NCI-H82 (cell line): ENCODE measurements around the gene DPH7.
"Not testable (repeated sequence)": the region's sequence is repeated elsewhere in the genome, so short reads cannot be mapped to it uniquely, and the experiment has no call there.

Experiments used
- DNase-seq: peaks from one replicate; lab custom pipeline; 2025; lab: John Stamatoyannopoulos, UW

The DPH7 gene

DNA sequence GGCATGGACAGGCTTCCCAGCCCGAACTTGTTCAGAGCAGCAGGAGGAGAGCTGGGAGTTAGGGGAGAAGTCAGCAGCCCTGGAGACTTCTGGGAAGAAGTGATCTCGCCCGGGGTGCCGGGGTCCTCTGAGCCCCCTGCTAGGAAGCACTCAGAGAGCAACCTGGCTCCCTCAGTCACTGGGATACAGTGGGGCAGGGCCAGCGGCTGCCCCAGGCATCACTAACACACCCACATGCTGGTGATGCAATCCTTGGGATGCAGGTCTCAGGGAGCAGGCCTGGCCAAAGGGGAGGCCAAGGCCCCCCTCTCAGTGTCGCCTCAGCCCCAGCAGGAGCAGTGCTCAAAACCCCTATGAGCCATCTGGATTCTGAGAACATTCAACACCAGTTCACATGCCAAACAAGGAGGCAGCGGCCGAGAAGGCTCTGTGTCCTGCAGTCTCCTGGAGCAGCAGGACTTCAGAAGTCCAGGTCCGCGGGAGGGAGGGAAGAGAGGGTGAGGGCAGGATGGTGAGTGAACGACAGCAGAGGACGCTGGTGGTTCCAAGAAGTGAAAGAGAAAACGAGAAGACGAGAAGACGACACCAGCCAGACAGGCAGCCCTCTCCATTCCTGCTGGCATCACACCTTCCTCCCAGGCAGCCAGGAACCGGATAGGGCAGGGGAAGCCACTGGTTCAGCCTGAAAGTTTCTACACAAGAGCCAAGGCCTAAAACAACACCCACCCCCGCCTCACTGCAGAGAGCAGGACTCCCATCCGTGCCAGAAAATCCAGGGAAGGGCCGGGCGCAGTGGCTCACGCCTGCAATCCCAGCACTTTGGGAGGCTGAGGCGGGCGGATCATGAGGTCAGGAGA lies 30.8 kb downstream of the DPH7 start:
- no peak for DNase-seq

DNA sequence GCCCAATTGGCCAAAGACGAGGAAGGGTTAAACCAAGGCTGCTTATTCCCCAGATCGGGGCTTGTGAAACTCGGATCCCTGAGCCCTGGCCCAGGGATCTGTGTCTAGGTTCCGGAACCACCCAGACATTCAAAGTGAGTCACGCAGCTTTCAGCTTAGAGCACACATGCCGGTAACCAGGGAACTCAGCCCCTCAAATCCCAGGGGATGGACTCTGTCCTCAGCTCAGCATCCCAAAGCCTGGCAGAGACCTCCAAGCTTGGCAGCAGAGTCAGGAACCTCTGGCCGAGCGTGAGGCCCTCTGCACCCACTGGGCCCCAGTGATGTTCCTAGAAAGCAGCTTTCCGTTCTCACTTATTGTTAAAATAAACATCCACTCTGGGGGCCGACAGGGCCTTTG lies 33.6 kb downstream of the DPH7 start:
- no peak for DNase-seq

DNA sequence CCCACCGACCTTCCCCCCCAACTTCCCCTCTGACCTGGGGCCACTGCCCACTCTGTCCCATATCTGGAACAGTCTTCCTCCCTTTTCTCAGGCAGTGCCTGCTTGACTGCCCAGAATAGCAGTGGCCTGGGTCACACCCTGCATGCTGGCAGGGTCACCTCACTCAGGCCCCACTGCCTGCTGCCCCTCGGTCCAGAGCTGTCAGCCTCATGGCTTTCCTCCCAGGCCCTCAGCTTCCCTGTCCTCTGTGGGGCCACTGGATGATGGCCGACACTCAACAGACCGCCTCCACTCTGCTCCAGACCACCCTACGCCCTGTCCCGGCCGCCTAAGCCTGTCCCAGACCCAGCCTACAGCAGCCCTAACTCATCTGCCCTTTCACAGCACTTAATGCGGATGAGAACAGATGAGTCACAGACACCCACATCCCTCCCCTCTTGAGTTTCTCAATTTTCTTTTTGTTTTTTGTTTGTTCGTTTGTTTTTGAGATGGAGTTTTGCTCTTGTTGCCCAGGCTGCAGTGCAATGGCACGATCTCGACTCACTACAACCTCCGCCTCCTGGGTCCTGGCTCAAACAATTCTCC lies 34.5 kb downstream of the DPH7 start:
- DNase-seq: no peak

DNA sequence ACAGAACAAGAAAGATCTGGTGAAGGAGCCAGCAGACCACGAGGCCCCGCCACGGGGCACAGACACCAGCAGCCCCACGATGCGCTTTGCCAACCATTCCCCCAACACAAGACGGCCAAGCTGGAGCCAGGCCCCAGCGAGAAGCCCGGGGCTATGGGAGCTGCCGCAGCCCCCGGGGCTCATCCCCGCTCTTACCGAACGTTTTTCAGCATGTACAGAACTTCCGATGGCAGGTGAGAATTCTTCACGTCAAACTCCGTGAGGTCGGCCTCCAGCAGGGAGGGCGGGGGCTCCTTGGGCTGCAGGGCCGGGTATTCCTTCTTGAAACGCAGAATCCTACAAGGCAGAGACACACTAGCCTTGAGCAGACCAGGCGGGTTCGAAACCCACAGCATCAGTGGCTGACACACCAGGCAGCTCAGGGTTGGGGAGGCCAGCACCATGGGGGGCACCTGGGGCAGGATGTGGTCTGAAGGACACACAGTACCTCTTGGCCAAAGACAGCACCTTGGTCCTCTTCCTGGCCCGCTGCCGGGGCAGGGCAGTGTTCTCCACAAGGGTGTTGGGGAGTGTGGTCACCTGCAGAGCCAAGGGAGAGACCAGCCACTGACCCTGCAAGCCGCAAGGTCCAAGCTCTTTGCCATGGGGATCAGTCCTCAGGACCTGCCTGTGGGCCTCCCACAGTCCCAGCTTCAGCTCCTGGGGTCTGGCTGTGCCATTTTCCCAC lies 35.3 kb downstream of the DPH7 start:
- no peak for DNase-seq

DNA sequence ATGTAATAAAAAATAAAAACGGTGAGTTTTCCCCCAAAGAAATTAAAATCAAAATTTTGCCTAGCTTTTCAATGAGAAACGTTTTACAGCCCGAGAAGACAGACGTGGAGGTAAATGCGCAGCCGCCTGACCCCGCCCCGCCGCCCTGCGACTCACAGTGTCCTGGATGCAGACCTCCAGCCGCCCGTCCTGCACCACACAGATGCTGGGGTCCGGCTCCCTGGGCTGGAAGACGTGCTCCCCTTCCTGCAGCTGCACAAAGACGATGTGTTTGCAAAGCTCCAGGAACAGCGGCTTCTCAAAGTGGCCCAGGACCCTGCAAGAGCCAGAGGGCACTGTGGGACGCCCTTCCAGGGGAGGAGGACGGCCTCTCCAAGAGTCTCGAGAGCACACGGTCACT lies 36.2 kb downstream of the DPH7 start:
- no peak for DNase-seq

DNA sequence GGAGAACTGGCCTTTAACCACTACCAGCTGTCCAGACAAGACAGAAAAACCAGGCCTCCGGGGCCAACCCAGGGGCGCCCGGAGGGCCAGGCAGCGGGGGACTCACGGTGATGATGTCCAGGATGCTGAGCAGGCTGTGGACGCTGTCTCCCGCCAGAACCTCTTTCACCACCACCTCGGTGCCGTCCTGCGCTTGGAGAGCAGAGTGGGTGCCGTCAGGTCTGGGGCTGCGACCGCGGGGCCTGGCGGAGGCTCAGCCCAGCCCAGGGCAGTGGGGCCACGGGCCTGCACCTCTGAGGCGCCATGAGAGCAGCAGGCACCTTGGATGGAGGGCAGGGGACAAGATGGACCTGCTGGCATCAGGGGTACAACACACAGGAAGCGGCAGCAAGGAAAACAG lies 38.2 kb downstream of the DPH7 start:
- DNase-seq: no peak

DNA sequence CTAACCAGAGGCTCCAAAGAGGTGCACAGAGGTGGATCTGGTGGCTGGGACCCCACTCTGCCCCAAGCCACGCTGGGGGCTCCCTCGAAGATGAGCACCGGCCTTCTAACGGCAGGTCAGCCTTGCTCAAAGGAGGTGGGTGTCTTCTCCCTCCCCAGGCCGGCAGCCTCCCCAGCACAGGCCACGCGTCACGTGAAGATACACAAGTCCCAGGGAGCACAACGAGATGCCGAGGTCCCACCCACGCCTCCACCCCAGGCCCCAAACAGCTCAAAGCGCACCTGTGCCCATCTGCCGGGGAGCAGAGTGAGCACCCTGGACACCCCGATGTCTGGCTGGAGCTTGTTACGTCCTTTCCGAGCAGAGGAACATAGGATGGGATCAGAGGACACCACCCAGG lies 40.7 kb downstream of the DPH7 start:
- DNase-seq: no peak

DNA sequence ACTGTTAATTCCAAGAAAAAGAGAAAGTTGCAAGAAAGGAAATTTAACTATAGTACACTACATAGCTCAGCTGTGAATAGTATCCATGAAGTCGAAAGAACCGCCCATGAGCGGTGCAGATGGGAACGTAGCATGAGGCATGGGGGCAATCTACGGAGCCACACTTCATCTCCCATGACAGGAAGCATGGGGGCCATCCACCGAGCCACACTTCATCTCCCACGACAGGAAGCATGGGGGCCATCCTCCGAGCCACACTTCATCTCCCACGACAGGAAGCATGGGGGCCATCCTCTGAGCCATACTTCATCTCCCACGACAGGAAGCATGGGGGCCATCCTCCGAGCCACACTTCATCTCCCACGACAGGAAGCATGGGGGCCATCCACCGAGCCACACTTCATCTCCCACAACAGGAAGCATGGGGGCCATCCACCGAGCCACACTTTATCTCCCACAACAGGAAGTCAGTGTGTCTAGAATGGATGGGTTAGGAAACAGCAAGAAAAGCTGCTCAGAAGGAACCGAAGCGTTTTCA lies 42.1 kb downstream of the DPH7 start:
- DNase-seq: not testable (repeated sequence)

DNA sequence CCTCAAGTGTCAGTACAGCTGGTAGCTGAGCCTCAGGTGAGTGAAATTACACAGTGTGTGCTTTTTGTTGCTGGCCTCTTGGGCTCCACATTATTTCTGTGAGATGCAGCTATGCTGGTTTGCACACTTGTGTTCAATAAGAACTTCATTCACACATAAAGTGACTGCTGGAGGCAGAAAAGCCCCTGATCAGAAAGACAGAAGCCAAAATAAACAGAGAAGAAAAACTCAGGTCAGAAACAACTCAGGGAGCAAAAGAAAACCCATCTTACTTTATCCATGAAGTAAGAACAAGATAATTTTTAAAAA lies 43.7 kb downstream of the DPH7 start:
- no peak for DNase-seq

DNA sequence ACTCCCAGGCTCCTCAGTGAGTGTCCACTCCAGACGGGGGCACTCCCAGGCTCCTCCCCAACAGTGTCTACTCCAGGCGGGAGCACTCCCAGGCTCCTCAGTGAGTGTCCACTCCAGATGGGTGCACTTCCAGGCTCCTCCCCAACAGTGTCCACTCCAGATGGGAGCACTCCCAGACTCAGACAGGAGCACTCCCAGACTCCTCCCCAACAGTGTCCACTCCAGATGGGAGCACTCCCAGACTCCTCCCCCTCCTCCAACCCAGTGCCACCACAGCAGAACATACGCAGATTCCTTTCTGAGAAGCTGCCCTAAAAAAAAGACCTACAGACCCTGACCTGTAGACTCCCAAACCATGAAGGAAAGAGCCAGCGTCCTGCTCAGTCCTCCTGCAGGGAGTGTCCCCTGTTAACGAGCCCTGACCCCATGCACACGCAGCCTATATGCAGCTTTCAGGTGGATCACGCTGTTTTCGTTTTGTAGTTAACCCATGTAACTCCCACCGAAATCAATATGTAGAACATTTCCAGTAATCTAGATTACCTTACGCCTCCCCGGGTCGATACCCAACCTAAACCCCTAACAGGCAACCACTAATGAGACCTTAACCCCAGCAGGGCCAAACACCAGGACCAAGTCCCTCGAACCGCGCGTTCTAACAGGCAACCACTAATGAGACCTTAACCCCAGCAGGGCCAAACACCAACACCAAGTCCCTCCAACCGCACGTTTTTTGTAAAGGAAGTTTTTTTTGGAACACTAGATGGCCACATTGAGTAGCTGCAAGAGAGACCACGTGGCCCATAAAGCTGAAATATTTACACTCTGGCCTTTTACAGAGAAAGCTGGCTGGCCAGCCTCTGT lies 44.2 kb downstream of the DPH7 start:
- peak; percentile 74 for DNase-seq

DNA sequence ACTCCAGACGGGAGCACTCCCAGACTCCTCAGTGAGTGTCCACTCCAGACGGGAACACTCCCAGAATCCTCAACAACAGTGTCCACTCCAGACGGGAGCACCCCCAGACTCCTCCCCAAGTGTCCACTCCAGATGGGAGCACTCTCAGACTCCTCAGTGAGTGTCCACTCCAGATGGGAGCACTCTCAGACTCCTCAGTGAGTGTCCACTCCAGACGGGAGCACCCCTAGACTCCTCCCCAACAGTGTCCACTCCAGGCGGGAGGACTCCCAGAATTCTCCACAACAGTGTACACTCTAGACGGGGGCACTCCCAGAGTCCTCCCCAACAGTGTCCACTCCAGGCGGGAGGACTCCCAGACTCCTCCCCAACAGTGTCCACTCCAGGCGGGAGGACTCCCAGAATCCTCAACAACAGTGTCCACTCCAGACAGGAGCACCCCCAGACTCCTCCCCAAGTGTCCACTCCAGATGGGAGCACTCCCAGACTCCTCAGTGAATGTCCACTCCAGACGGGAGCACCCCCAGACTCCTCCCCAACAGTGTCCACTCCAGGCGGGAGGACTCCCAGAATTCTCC lies 45.7 kb downstream of the DPH7 start:
- DNase-seq: not testable (repeated sequence)

DNA sequence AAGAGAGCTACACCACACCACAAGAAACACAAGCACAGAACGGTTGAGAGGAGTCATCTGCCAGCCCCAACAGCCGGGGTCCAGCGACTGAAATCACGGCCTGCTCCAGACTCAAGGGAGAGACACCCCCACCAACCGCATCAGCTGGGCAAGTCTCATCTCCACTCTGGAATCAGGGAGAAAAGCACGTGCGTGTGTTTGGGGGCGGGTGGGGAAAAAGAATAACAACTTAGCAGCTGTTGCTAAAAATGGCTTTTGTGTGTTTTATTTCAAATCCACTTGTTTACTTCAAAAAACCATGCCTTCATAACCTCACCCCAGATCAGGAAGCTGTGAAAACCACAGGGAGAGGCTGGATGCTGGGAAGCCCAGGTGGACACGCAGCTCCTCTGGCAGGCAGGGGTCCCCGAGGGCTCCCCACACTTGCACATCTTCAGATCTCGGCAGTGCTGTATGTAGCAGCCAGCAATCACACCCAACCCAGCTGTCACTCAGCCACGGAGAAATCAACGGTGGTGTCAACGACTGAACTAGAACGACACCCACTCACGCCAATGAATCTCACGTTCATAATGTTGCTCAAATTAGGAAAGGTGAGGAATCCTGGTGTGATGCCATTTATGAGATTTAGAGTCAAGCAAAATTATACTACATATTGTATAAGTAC lies 47.5 kb downstream of the DPH7 start:
- DNase-seq: no peak

DNA sequence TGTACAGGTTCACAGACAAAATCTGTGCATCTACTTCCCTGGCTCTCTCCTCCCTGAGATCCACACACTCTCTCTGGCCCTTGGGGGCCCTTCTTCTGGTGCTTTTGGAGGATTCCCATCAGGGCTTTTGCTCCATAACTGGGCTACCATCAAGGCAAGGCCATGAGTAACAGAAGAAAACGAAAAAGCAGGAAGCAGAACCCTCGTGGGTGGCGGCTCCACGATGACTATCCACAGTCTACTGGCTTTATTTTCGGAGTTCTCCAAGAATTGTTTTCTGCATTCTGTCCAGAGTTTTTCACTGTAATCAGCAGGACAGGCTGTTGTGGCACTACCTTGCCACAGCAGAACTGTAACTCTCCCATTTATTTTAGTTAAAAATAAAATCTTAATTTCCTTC lies 48.4 kb downstream of the DPH7 start:
- DNase-seq: no peak

DNA sequence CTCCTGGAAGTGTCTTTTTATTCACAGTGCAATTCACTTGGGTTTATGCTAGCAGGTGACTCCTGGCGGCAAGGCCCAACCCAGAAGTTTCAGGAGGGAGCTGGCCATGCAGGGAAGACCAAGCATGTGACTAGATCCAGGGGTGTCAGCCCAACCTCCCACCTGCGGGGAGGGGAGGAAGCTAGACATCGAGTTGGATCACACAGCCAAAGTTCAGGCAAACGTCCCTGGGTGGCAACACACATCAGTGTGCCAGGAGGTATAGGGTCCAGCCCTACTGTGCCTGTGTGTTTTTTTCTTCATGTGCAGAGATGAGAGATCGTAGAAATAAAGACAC lies 53.8 kb downstream of the DPH7 start:
- DNase-seq: no peak

DNA sequence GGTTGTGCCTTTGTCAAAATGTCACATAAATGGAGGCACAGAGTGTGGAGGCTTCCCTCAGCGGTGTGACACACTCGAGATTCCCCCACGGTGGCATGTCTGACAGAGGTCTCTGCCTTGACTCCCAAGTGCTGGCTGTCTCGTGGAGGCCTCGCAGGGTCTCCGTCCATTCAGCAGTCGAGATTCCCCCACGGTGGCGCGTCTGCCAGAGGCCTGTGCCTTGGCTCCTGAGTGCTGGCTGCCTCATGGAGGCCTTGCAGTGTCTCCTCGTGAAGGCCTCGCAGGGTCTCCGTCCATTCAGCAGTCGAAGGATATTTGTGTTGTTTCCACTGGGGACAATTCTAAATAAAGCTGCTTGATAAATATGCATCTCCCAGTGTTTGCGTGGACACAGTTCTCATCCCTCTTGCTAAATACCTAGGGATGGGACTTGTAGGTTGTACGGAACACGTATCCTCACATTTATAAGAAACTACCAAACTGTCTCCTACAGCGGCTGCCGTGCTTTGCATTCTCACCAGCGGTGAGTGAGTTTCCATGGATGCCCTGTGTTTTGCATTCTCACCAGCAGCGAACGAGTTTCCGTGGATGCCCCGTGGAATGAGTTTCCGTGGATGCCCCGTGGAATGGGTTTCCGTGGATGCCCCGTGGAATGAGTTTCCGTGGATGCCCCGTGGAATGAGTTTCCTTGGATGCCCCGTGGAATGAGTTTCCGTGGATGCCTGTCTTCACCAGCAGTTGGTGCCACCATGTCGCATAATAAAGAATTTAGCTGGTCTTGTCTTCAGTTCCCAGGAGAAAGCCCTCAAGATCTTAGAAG lies 54.4 kb downstream of the DPH7 start:
- no peak for DNase-seq

DNA sequence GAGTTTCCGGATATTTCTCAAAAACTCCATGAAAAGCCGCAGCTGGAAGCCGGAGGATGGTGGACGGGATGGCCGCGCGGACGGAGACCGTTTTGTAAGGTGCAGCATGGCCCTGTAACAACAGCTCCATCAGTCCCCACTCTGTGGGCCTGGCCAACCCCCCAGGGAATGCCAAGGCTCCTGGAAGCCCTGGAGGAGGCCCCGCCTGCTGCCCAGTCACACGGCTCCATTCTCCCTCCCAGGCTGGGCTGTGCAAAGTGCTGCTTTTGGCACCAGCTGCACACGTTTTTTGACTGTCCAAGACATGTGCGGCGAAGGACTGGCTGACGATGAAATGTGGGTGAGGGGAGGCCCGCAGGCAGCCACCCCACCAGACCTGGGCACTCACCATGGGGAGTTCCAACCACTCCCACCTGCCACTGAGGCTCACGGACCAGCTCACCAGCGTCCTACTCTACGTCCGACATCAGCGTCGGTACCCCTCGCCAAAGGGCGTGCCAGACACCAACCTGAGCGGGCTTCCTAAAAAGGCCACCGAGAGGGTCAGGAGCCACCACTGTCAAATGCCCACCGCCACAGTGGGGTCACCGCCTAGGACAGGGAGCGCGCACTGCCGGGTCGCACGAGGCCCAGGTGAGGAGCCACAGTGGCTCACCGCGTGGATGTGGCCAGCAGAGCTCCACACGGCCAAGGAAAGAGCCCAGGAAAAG lies 55.8 kb downstream of the DPH7 start:
- no peak for DNase-seq

DNA sequence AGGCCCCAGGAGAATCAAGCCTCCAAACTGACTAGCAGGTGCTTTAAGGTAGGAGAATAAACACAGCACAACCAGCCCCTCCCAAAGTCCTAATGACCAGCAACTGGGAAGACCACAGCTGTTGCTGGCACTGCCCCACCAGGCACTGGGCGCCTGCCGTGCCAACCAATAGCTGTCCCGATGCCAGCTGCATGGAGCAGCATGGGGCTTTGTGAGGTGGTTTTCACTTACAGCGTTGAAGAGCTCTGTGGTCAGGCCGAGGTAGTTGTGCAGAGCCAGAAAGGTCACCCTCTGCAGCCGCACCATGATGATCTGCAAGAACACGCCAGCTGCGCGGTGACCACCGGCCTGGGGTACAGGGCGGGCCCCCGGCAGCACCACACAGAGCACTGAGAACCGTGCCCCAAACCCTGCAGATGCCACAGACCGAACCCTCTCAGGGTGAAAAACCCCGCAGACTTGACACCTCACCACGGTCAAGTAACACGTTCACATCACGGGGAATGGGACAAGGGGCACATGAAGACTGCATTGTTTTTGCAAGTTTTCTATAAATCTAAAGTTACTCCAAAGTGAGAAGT lies 57.2 kb downstream of the DPH7 start:
- DNase-seq: no peak

DNA sequence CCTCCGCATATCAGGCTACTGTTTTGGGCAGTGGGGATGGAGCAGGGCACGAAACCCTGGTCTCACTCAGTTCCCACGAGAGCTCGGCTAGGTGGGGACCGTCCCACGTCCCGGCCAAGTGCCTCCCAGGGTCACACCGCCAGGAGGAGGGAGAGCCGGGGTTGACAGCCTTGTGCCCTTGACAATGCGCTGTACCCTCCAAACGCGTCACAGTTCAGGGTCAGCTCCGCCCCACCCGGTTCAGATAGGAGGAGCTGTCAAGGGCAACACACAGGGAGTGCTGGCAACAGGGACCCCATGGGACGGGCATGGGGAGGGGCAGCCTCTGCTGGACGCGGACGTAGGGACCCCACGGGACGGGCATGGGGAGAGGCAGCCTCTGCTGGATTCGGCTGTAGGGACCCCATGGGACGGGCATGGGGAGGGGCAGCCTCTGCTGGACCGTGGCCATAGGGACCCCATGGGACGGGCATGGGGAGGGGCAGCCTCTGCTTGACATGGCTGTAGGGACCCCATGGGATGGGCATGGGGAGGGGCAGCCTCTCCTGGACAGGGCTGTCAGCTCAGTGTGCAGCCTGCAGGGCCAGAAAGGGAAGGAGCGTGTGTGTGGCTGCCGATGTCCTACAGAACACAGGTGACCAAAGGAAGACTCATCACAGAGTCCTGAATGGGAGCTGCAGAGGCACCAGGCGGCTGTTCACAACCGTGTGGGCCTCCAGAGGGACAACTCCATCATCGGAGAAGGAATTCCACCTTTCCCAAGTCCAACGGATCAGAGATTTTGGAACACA lies 57.9 kb downstream of the DPH7 start:
- DNase-seq: no peak

DNA sequence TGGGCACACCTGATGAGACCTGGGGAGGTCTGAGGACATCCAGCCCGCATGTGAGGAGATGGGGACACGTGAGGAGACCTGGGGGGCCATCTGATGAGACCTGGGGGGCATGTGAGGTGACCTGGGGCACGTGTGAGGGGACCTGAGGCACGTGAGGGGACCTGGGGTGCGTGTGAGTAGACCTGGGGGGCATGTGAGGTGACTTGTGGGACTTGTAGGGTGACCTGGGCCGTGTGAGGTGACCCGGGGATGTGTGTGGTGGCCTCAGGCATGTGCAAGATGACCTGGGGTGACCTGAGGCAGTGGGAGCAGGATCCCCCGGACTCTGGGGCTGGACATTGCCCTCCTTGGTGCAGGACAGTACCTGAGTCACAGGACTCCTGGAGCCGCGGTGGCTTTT lies 59.2 kb downstream of the DPH7 start:
- no peak for DNase-seq
